H9 (cell line): ENCODE results near the gene CLEC14A. TPM values are rescaled to one million over a fixed set of nuclear protein-coding genes. Genes with fewer than 3 reads are reported as not detected.

Experiments
- DNase-seq: peaks from one replicate; pipeline ENCODE4 v3.0.0-alpha.2; 2017
- H2AFZ ChIP-seq: one replicate; pipeline ENCODE4 v1.6.1; 2013; ENCODE audit warnings: mild to moderate bottlenecking, low read length, control low read depth, moderate library complexity
- H2AK5ac ChIP-seq: 2 replicates; pipeline ENCODE4 v1.6.1; 2013; ENCODE audit warnings: low read length, control low read depth, mixed read lengths; ENCODE audit not compliant: insufficient read length
- H2BK120ac ChIP-seq: one replicate; pipeline ENCODE4 v1.6.1; 2013; ENCODE audit warnings: low read depth, mild to moderate bottlenecking, low read length, control low read depth, inconsistent platforms; ENCODE audit not compliant: poor library complexity, severe bottlenecking
- H2BK12ac ChIP-seq: 2 replicates; pipeline ENCODE4 v1.6.1; 2013; ENCODE audit warnings: low read length, control low read depth, mixed read lengths, low read depth; ENCODE audit not compliant: insufficient read length
- H2BK15ac ChIP-seq: 2 replicates; pipeline ENCODE4 v1.6.1; 2013; ENCODE audit warnings: low read depth, low read length, control low read depth
- H2BK20ac ChIP-seq: one replicate; pipeline ENCODE4 v1.6.1; 2013; ENCODE audit warnings: low read depth, mild to moderate bottlenecking, low read length, control low read depth, inconsistent platforms; ENCODE audit not compliant: poor library complexity, severe bottlenecking
- H2BK5ac ChIP-seq: 2 replicates; pipeline ENCODE4 v1.6.1; 2013; ENCODE audit warnings: low read length, control low read depth, mixed read lengths; ENCODE audit not compliant: insufficient read length
- H3K14ac ChIP-seq: 2 replicates; pipeline ENCODE4 v1.6.1; 2013; ENCODE audit warnings: low read length, control low read depth; ENCODE audit not compliant: insufficient read depth
- H3K18ac ChIP-seq: 2 replicates; pipeline ENCODE4 v1.6.1; 2013; ENCODE audit warnings: low read depth, mild to moderate bottlenecking, mixed read lengths, low read length, control low read depth; ENCODE audit not compliant: insufficient read length
- H3K23ac ChIP-seq: 2 replicates; pipeline ENCODE4 v1.6.1; 2013; ENCODE audit warnings: low read length, control low read depth, mixed read lengths, low read depth; ENCODE audit not compliant: insufficient read length
- H3K23me2 ChIP-seq: 2 replicates; pipeline ENCODE4 v1.6.1; 2013; ENCODE audit warnings: low read depth, mild to moderate bottlenecking, mixed read lengths, low read length, control low read depth; ENCODE audit not compliant: insufficient read length, poor library complexity, severe bottlenecking
- H3K27ac ChIP-seq: 2 replicates; pipeline ENCODE4 v1.5.1; 2013; ENCODE audit warnings: low read length, control low read depth, mixed read lengths, low read depth; ENCODE audit not compliant: insufficient read length
- H3K27me3 ChIP-seq: 2 replicates; pipeline ENCODE4 v1.6.1; 2013; ENCODE audit warnings: low read length, control low read depth, inconsistent platforms; ENCODE audit not compliant: insufficient read depth
- H3K4ac ChIP-seq: 2 replicates; pipeline ENCODE4 v1.6.1; 2013; ENCODE audit warnings: low read depth, mild to moderate bottlenecking, control low read depth, inconsistent platforms, low read length, moderate library complexity
- H3K4me1 ChIP-seq: 2 replicates; pipeline ENCODE4 v1.6.1; 2013; ENCODE audit warnings: low read length, control low read depth, inconsistent platforms; ENCODE audit not compliant: insufficient read depth
- H3K4me2 ChIP-seq: 2 replicates; pipeline ENCODE4 v1.6.1; 2013; ENCODE audit warnings: low read length, control low read depth, mixed read lengths; ENCODE audit not compliant: insufficient read length, insufficient read depth
- H3K56ac ChIP-seq: 2 replicates; pipeline ENCODE4 v1.6.1; 2013; ENCODE audit warnings: low read depth, mild to moderate bottlenecking, mixed read lengths, low read length, control low read depth; ENCODE audit not compliant: insufficient read length
- H3K79me1 ChIP-seq: 2 replicates; pipeline ENCODE4 v1.6.1; 2013; ENCODE audit warnings: low read depth, mild to moderate bottlenecking, moderate library complexity, low read length, control low read depth, inconsistent platforms; ENCODE audit not compliant: insufficient read depth, poor library complexity, severe bottlenecking
- H3K79me2 ChIP-seq: 2 replicates; pipeline ENCODE4 v1.6.1; 2013; ENCODE audit warnings: low read length, control low read depth, inconsistent platforms; ENCODE audit not compliant: insufficient read depth
- H3K9ac ChIP-seq: 2 replicates; pipeline ENCODE4 v1.6.1; 2013; ENCODE audit warnings: low read length, control low read depth, mixed read lengths; ENCODE audit not compliant: insufficient read length; ENCODE audit errors: extremely low read depth
- H3K9me3 ChIP-seq: one replicate; pipeline ENCODE4 v1.6.1; 2013; ENCODE audit warnings: low read depth, low read length, inconsistent platforms; ENCODE audit not compliant: control insufficient read depth
- H3T11ph ChIP-seq: one replicate; pipeline ENCODE4 v1.6.1; 2013; ENCODE audit warnings: mild to moderate bottlenecking, low read length, control low read depth, inconsistent platforms
- H4K20me1 ChIP-seq: one replicate; pipeline ENCODE4 v1.6.1; 2013; ENCODE audit not compliant: control insufficient read depth, insufficient read length, insufficient read depth
- H4K5ac ChIP-seq: 2 replicates; pipeline ENCODE4 v1.6.1; 2013; ENCODE audit warnings: low read depth, mild to moderate bottlenecking, mixed read lengths, low read length, control low read depth; ENCODE audit not compliant: insufficient read length
- H4K8ac ChIP-seq: replicated peaks from 2 replicates; pipeline ENCODE4 v1.6.1; 2013; ENCODE audit warnings: low read length, control low read depth, mixed read lengths, low read depth; ENCODE audit not compliant: insufficient read length
- H4K91ac ChIP-seq: 2 replicates; pipeline ENCODE4 v1.6.1; 2013; ENCODE audit warnings: low read depth, mild to moderate bottlenecking, moderate library complexity, mixed read lengths, low read length, control low read depth; ENCODE audit not compliant: insufficient read length
- H3K27ac Mint-ChIP-seq, 3 experiments: 2 replicates in 2 of 3; 3 replicates in 1 of 3; pipeline ENCODE4 v1.8.0; 2020 to 2021; ENCODE audit warnings: mixed read lengths in 3 of 3, mild to moderate bottlenecking in 1 of 3, moderate library complexity in 1 of 3
- H3K27me3 Mint-ChIP-seq: 2 replicates; pipeline ENCODE4 v1.8.0; 2021; ENCODE audit warnings: low read depth, mild to moderate bottlenecking, moderate library complexity, mixed read lengths
- H3K36me3 Mint-ChIP-seq, 3 experiments: 2 replicates in 2 of 3; 3 replicates in 1 of 3; pipeline ENCODE4 v1.8.0; 2020 to 2021; ENCODE audit warnings: low read depth in 3 of 3, mixed read lengths in 3 of 3; ENCODE audit not compliant: insufficient read depth in 1 of 3
- H3K4me1 Mint-ChIP-seq, 2 experiments: 2 replicates each; pipeline ENCODE4 v1.8.0; 2020; ENCODE audit warnings: mixed read lengths in 2 of 2
- H3K4me3 Mint-ChIP-seq, 2 experiments: 2 replicates in 1 of 2; 3 replicates in 1 of 2; pipeline ENCODE4 v1.8.0; 2020 to 2021; ENCODE audit warnings: mild to moderate bottlenecking in 2 of 2, mixed read lengths in 2 of 2, moderate library complexity in 1 of 2
- H3K9me3 Mint-ChIP-seq, 2 experiments: 2 replicates in 1 of 2; 3 replicates in 1 of 2; pipeline ENCODE4 v1.8.0; 2020; ENCODE audit warnings: mild to moderate bottlenecking in 2 of 2, mixed read lengths in 2 of 2, moderate library complexity in 1 of 2
- CTCF ChIP-seq: fragments of 200-600 bp; sonication (generic); conservative IDR thresholded peaks from 3 replicates; pipeline ENCODE4 v1.8.0; 2021; ENCODE audit warnings: antibody characterized with exemption, mild to moderate bottlenecking
- WGBS: extraction: QIAGEN DNeasy Blood & Tissue Kit; methylation state at CpG from one replicate; pipeline ENCODE4 v1.1.7; 2013; ENCODE audit warnings: missing lambda C conversion rate, low lambda C conversion rate, mixed read lengths; ENCODE audit not compliant: insufficient read length; ENCODE audit errors: extremely low coverage; 5-methylcytosine and 5-hydroxymethylcytosine counted together
- total RNA-seq: library from RNA; stranded (reverse); gene quantifications from 2 replicates; pipeline ENCODE4 v1.2.1, GENCODE V29; 2021

Gene CLEC14A
- total RNA-seq, 1 experiment from 2014 or later: not detected

- Histone ChIP-seq H4K91ac (no peak overlapping the region), H3K4me2 (peak overlapping the region; percentile 72)
- peak; percentile 38 for TF ChIP-seq CTCF
Observed at GRCh38 chr14:38256533-38256840, 594 bp upstream of the CLEC14A start.

More at GRCh38 chr14:38256533-38256840, 594 bp upstream of the CLEC14A start:
- no peak overlapping the region for H3K9ac ChIP-seq
- H3K23me2 ChIP-seq: peaks cover 13% of the 10 kb centered on the region
- no peak overlapping the region for H3K18ac ChIP-seq
- H2AK5ac ChIP-seq: no peak overlapping the region
- no peaks in the 10 kb centered on the region for H3K79me1 ChIP-seq
- Mint-ChIP-seq H3K4me1 (peaks cover 9 to 11% of the 10 kb centered on the region in 2 experiments), H3K27ac (no peak overlapping the region), H3K9me3 (no peaks in the 10 kb centered on the region; a peak in 1 of 5 replicates), H3K36me3 (no peaks in the 10 kb centered on the region; a peak in 1 of 7 replicates), H3K27me3 (peaks cover 84% of the 10 kb centered on the region), H3K4me3 (peak overlapping the region; percentile 59 to 68; a peak in 3 of 5 replicates)
- H3K56ac ChIP-seq: no peak overlapping the region
- no peaks in the 10 kb centered on the region for H3K9me3 ChIP-seq
- H3K27ac ChIP-seq: no peak overlapping the region
- no peak overlapping the region for H2BK12ac ChIP-seq
- no peaks in the 10 kb centered on the region for H4K20me1 ChIP-seq
- no peak overlapping the region for H4K5ac ChIP-seq
- 0 out of 2 replicates have a peak, but pooled peaks cover 2% of the 10 kb centered on the region for H3K4me1 ChIP-seq
- no peak overlapping the region for H2BK20ac ChIP-seq
- no CpG with 5 or more reads among the region's 5 CpGs for WGBS
- no peak overlapping the region for H2BK15ac ChIP-seq
- peaks cover 29% of the 10 kb centered on the region for H3K27me3 ChIP-seq
- H3K79me2 ChIP-seq: no peaks in the 10 kb centered on the region
- no peak overlapping the region for H3K4ac ChIP-seq
- H2BK120ac ChIP-seq: no peak overlapping the region
- DNase-seq: no peak
- H2BK5ac ChIP-seq: no peak overlapping the region
- H3K23ac ChIP-seq: no peak overlapping the region
- no peak overlapping the region for H3T11ph ChIP-seq
- no peak overlapping the region for H3K14ac ChIP-seq
- no peak overlapping the region for H2AFZ ChIP-seq
- no peak overlapping the region for H4K8ac ChIP-seq
